Fibroblast of mammary gland (primary cell): ENCODE measurements around the gene SPSB3.

Experiments used
- DNase-seq: peaks from one replicate; pipeline ENCODE4 v3.0.0-alpha.2; 2010; ENCODE audit warnings: low read depth
- H3K4me3 ChIP-seq: 2 replicates; pipeline ENCODE4 v1.5.1; 2011; ENCODE audit warnings: low read depth, mild to moderate bottlenecking, low read length, moderate library complexity; ENCODE audit not compliant: control insufficient read depth
- CTCF ChIP-seq: conservative IDR thresholded peaks from 2 replicates; pipeline ENCODE4 v1.5.1; 2011; ENCODE audit warnings: low read depth, low read length, inconsistent platforms; ENCODE audit not compliant: control insufficient read depth, insufficient read depth

Gene SPSB3

GRCh38 chr16:1761751-1762150 lies 20.6 kb downstream of the SPSB3 start:
- TF ChIP-seq CTCF, result no peak
- no peak for DNase-seq
- H3K4me3 ChIP-seq, result no peak overlapping the region

GRCh38 chr16:1760911-1761310 lies 21.5 kb downstream of the SPSB3 start:
- DNase-seq, result no peak
- no peak overlapping the region for H3K4me3 ChIP-seq
- no peak for TF ChIP-seq CTCF

GRCh38 chr16:1759511-1759910 lies 22.9 kb downstream of the SPSB3 start:
- H3K4me3 ChIP-seq, result no peak overlapping the region
- TF ChIP-seq CTCF, result no peak

GRCh38 chr16:1758923-1759322 lies 23.4 kb downstream of the SPSB3 start:
- no peak overlapping the region for H3K4me3 ChIP-seq
- DNase-seq, result no peak
- no peak for TF ChIP-seq CTCF

More at GRCh38 chr16:1759511-1759910, 22.9 kb downstream of the SPSB3 start:
- DNase-seq, result no peak

- no peak for DNase-seq
- H3K4me3 ChIP-seq, result no peak overlapping the region
- TF ChIP-seq CTCF, result no peak
Measured at GRCh38 chr16:1757714-1758461, 24.5 kb downstream of the SPSB3 start.

- DNase-seq, result no peak
- TF ChIP-seq CTCF, result no peak
- H3K4me3 ChIP-seq, result no peak overlapping the region
Measured at GRCh38 chr16:1754204-1754603, 28.2 kb downstream of the SPSB3 start.

- TF ChIP-seq CTCF, result no peak
- H3K4me3 ChIP-seq, result no peak overlapping the region
- no peak for DNase-seq
Measured at GRCh38 chr16:1752853-1753252, 29.5 kb downstream of the SPSB3 start.
